ENCODE data around the gene NTSR1.

NTSR1 gene

DNA sequence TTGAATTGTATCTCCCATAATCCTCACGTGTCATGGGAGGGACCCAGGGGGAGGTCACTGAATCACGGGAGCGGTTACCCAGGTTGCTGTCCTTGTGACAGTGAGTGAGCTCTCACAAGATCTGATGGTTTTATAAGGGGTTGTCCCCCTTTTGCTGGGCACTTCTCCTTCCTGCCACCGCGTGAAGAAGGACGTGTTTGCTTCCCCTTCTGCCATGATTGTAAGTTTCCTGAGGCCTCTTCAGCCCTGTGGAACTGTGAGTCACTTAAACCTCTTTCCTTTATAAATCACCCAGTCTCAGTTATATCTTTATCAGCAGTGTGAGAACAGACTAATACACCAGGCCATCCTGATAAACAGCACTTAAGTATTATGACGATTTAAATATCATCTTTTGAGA, 78.7 kb downstream of the NTSR1 start:
- no peak for DNase-seq (ENCODE audit: low read depth in 3 of 3)

DNA sequence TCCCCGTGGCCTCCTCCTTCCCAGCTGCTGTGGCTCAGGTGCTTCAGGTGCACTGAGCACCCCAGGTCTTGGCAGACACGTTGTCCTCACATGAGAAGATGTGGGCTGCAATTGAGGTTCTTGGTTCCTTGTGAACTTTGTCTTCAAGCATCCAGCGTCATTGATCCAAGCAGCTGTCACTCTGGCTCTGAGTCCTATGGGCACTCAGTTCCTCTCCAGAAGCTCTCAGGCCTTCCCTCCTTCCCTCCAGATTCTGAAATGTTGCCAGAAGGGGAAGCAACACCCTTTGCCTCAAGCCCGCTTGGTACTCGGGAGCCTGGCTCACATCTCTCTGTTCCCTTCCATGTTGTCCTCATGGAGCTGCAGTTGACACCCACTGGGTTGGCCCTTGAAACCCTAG, 79.2 kb downstream of the NTSR1 start:
- DNase-seq (ENCODE audit: low read depth in 3 of 3), result no peak

GRCh38 chr20:62788607-62789006, 80.0 kb downstream of the NTSR1 start:
- no peak for DNase-seq (ENCODE audit: low read depth in 3 of 3)

DNA sequence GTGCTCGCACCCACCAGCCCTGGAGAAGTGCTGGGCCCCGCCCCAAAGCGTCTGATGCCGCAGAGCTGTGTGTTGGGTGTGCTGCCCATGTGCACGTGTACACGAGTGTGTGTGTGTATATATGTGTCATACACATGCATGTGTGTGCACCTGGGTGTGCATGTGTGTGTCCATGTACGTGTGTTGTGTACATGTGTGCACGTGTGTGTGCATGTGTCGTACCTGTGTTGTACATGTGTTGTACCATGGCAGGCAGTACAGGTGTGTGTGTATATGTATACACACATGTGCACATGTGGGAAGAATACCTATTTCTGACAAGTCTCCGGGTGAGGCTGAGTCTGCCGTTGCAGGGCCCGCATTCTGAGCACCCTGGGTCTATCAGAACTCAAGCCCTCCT, 81.4 kb downstream of the NTSR1 start:
- DNase-seq (ENCODE audit: low read depth in 3 of 3), result no peak

DNA sequence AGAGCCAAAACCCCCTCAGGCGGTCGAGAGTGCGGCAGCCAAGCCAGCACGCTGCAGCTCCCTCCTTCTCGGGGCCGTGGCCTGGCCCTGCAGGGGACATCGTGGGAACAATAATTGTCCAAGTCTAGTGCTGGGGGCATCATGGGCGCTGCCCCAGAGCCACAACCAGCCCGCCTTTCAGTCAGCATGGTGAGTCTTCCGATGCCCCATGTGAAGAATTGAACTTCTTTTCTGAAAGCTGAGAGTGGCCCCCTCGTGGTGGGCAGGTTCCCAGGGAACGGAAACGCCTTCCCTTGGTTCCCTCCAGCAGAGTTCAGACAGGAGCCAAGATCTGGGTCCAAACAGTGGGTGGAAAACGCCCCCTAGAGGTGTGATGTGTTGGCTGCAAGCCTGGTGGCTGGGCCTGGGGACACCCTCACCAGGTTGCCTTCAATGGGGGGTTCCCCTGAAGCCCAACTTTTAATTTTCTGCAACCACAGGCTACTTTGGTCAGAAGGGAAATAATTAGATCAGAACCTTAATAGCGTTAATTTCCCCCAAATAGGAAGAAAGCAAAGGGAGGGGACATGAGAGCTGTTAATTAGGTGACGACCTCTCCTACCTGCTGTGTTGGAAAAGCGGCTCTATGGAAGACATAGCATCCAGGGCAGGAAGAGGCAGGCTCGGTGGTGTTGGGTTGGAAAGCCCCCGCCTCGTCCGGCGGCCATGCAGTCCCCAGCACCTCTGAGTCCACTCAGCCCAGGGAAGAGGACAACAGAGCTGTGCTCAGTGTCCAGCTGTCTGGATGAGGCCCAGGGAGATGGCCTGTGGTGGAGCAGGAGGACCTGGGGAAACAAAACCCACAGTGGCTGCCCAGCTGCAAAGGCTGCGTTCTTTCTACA, 82.9 kb downstream of the NTSR1 start:
- peak; percentile 60 to 72 (median 62) for DNase-seq (ENCODE audit: low read depth in 3 of 3)

DNA sequence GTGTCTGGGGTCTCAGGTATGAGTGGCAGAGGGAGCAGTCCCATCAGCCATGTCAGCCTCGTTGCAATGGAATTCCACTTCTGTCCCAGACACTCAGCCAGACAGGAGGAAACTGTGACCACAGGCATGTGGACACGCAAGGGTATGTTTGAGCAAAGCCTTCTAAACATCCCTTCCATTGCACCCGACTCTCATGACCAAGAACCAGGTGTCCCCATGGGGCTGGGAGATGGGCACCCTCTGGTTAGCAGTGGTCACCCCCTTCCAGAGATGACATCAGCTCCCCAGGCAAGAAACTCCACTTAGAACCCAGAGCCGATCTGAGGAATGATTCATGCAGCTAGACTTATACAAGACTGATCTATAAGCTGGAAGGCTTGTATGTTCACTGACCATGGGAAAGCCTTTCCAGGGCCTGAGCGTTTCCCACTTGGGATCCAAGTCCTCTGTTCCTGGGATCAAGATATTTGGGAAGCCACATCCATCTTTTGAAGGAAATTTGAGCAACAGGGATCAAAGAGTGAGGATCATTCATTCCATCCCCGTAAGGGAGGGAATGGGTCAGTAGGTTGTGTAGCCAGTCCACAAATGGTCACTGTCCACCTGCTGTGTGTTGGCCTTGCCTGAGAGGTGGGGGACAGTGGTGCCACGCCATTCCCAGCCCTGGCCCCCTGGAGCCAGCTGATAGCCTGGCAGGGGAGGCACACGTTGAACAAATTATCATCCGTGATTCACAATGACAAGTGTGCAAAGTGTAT, 83.7 kb downstream of the NTSR1 start:
- DNase-seq (ENCODE audit: low read depth in 3 of 3), result no peak

DNA sequence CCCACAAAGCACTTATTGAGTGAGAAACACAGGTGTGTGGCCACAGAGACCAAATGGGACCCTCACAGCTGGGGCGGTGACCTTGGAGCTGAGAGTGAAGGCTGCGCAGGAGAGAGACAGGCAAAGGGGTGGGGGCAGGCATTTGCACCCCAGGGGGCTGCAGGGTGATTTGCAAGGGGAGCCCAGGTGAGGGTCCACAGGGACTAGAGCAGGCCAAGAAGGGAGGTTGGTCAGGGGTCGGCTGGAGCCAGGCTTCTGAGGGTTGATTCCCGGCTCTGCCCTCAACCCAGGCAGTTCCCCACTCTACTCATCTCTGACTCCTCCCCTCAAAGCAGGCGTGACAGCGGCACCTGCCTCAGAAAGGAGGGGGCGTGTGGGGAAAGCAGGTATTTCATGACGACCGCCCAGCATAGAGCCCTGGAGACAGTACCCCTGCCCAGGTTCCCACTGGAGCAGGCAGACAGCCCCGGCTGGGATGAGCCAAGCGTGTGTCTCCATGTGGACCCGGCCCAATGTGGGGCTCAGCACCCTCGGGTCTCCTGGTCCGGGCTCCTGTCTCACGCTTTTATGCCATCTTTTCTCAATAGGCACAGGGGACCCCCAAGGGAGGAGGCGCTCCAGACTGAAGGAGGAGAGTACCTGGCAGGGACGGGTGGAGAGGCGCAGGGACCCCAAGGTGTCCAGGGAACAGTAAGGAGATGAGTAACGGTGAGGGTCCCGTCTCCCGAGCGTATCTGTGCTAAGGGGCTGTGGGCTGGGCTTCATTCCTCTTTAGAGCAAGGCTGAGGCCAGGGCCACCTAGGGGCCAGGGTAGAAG, 84.5 kb downstream of the NTSR1 start:
- DNase-seq (ENCODE audit: low read depth in 3 of 3), result no peak

DNA sequence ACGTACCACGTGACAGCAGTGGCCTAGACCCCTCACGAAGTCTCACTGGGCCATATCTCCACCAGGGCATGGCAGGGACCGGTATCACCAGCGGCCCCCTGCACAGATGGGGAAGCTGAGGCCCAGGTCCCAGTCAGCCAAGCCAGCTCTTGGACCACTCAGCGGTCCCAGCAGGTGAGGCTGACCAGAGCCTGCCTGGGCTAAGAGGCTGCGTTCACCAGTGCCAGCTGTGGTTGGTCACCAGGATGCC, 85.0 kb downstream of the NTSR1 start:
- no peak for DNase-seq (ENCODE audit: low read depth in 3 of 3)

DNA sequence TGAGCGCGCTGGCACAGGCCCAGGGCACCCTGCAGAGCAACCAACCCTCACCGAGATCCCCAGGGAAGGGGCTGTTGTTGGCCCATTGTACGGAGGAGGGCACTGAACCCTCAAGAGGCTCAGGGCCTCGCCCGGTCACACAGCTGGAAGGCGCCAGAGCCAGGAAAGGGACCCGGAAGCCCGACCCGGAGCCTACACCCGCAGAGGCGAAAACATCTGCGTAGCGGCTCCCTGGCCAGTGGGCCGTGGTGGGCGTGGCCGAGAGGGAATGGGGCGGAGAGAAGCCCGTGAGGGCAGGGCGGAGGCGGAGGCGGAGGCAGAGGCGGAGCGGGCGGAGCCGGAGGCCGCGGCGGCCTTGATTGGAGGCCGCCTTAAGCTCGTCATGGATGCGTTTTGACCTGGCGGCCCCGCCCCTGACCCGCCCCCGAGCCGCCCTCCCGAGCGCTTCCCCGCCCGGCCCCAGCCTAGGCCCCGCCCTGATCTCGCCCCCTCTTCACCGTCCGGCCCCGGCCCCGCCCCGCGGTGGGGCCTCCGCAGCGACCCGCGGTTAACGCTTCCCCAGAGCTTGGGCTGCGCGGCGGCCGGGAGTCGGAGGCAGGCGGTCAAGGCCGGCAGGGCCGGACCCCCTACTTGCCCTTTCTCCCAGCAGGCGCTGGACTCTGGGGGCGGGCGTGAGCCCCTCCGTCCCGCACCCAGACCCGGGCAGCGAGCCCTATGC, 85.5 kb downstream of the NTSR1 start:
- DNase-seq (ENCODE audit: low read depth in 3 of 3), result peak; percentile 78 to 92 (median 89)

GRCh38 chr20:62795023-62795761, 86.6 kb downstream of the NTSR1 start:
- DNase-seq (ENCODE audit: low read depth in 3 of 3), result peak; percentile 28 to 75 (median 51)

DNA sequence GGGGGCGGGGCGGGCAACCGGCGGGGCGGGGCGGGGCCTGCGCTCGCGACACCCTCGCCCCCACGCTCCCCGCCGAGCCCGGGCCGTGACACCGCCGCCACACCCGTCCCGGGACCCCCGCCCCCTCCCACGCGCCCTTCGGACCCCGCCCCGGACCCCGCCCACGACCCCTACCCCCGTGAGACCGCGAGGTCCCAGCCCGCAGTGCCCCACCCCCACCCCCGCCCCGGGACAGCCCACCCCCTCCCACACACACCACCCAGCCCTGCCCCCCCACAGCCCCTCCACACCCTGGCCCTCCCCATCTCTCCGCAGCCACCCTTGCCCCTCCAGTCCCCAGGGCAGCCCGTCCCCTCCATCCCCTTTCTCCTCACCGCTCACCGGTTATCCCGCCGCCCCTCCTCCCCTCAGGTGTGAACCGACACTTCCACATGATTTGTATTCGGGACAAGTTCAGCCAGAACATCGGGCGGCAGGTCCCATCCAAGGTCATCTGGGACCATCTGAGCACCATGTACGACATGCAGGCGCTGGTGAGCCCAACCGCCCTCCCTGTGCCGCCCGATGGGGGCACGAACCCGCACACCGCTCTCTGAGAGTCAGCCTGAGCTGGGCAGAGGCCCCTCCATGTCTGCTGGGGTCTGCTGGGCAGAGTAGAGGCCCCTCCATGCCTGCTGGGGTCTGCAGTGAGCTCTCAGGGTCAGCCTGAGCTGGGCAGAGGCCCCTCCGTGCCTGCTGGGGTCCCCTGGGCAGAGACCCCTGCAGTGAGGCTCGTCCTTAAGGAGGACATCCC, 88.3 kb downstream of the NTSR1 start:
- no peak for DNase-seq (ENCODE audit: low read depth in 3 of 3)

GRCh38 chr20:62797671-62798532, 89.3 kb downstream of the NTSR1 start:
- no peak for DNase-seq (ENCODE audit: low read depth in 3 of 3)

GRCh38 chr20:62799036-62799435, 90.4 kb downstream of the NTSR1 start:
- DNase-seq (ENCODE audit: low read depth in 3 of 3), result no peak

DNA sequence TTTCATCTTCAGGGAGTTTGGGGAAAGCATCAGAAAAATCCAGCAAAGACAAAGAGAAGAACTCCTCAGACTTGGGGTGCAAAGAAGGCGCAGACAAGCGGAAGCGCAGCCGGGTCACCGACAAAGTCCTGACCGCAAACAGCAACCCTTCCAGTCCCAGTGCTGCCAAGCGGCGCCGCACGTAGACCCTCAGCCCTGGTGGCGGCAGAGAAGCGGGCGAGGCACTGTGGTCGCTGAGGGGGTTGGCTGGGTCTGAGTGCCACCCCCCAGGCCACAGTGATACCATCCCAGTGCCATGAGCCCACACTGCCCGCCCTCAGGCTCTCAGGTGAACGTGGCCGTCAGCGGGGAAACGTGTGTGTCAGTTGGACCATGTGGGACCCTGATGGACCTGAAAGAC, 90.8 kb downstream of the NTSR1 start:
- DNase-seq (ENCODE audit: low read depth in 3 of 3), result no peak

DNA sequence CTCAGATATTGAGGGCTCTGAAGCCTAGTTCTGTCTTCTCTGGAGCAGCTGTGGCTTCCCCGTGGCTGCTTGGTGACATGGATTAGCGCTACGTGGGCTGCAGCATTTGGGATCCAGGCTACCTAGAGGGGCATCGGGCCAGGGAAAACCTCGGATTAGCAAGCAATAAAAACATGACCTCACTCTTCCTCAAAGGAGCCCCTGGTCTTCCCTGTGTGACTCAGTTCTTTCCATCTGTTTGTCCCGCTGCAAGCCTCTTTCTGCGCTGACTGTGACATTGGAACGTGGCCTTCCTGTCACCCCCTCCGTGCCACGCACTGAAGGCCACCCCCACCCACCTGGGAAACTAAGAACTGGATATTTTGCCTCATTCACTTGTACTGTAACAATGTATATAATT, 91.2 kb downstream of the NTSR1 start:
- DNase-seq (ENCODE audit: low read depth in 3 of 3), result no peak

DNA sequence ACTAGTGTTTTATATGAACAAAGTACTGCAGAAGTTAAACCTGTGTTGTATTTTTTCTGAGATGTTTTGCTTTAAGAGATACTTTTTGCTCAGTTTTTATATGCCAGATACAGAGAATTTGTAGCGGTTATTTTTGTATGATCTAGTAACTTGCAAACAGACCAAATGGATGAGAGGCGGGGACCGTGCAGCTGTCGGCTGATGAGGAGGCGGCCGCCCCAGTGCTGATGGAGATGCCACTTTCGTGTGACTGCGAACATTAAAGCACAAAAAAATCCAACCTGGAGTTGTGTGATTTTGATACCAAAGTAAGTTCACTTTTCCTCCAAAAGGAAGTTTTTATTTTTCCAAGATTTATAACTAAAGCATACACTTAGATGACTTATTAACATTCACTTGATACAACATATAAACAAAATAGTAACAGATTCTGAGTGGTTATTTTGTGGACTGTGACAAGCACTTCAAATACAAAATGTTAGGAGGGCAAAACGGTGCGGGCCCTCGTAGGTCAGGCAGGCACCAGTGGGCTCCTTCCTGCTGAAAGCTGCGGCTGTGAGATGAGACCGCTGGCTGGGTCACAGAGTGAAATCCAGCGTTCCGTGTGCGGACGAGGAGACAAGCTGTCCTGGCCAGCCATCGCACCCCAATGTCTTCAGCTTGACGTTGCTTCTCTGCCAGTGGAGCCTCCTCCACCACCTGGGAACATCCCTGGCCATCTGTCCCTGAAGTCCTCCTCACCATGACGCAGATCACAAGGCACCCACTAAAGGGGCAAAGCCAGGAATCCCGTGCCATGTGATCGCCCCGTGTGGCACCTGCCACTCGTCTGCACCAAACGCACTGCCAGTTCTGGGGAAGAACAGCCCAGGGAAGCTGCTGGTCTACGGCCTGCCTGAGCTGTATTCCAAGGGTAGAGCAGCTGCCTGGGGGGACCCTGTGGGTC, 92.0 kb downstream of the NTSR1 start:
- DNase-seq (ENCODE audit: low read depth in 3 of 3), result no peak

- no peak for DNase-seq (ENCODE audit: low read depth in 3 of 3)
Measured at GRCh38 chr20:62801284-62802010, 92.8 kb downstream of the NTSR1 start.

All from stimulated activated CD4-positive, alpha-beta T cell treated with anti-CD3 and anti-CD28 coated beads, TNF-alpha, amount 100 ng/mL, for 24 hours (primary cell).